Measurements from ENCODE around the gene DENND2D. TPM values are rescaled to one million over a fixed set of nuclear protein-coding genes. Genes with fewer than 3 reads are reported as not detected.

DENND2D gene
- total and polyA plus RNA-seq, 9 of the 15 experiments (the other 6 are each of a cell fraction or from before 2014, with no cell fraction given), result 0.08 to 0.44 (median 0.13) TPM; not detected in 6

- ChIA-PET CTCF (ENCODE audit: low intra/inter-chr PET ratio) (no interaction called here), POLR2A (interaction anchor here (1.7 to 1.8 kb wide), 2 partner anchors 13 to 15 kb away, joined by 6 to 7 read pairs; no protein-coding TSS in a partner anchor)
- no TSS peak for BruUV-seq (replicated peaks)
- Histone ChIP-seq H4K20me1 (replicated peaks; ENCODE audit: control insufficient read depth, insufficient read depth, low read length) (peaks cover 9% of the 10 kb centered on the region), H3K36me3 (ENCODE audit: control insufficient read depth, insufficient read depth, low read length) (peaks cover 69% of the 10 kb centered on the region), H3K27ac (ENCODE audit: extremely low read depth, low read depth, low read length) (no peak overlapping the region), H3K4me1 (replicated peaks in 1 of 2; ENCODE audit: control insufficient read depth in 2 of 2, insufficient read depth in 2 of 2, low read length in 2 of 2) (peaks cover 0 to 3% of the 10 kb centered on the region in 2 experiments; a peak in 3 of 5 replicates), H3K9ac (ENCODE audit: insufficient read depth in 1 of 2, low read depth in 2 of 2, low read length in 2 of 2) (no peak overlapping the region), H3K27me3 (ENCODE audit: control insufficient read depth in 2 of 2, insufficient read depth in 2 of 2, low read length in 2 of 2) (no peaks in the 10 kb centered on the region), H3K79me2 (ENCODE audit: control insufficient read depth, insufficient read depth, low read length) (peaks cover 64% of the 10 kb centered on the region), H3K4me2 (ENCODE audit: insufficient read depth, low read length) (no peak overlapping the region), H3K4me3 (no peak overlapping the region), H2AFZ (ENCODE audit: low read depth, low read length) (no peak overlapping the region), H3K9me1 (ENCODE audit: control insufficient read depth, insufficient read depth, low read length) (no peaks in the 10 kb centered on the region), H3K9me3 (replicated peaks; ENCODE audit: control insufficient read depth, insufficient read depth, low read depth, low read length) (no peaks in the 10 kb centered on the region)
- ATAC-seq (no peak), FAIRE-seq (no peak), DNase-seq (ENCODE audit: extremely low read depth in 1 of 4, low spot score in 3 of 4) (no peak)
- in situ Hi-C loops (cut with MboI) (no loop called here), intact Hi-C loops (cut with micrococcal nuclease) (no loop called here)
- 97% methylated on average over 2 of the region's 2 CpGs for WGBS (ENCODE audit: insufficient coverage, low coverage, missing lambda C conversion rate)
- TF ChIP-seq BCLAF1 (IDR thresholded peaks at IDR 0.05; ENCODE audit: borderline replicate concordance in 1 of 2, control insufficient read depth in 1 of 2, low read depth in 2 of 2, low read length in 1 of 2) (no peak), FUS (optimal IDR thresholded peaks at IDR 0.05; ENCODE audit: low read depth, low read length) (no peak), PHTF2 (CRISPR knock-in tag; IDR thresholded peaks at IDR 0.05) (no peak), RFX7 (CRISPR knock-in tag; IDR thresholded peaks at IDR 0.05) (no peak), BMI1 (IDR thresholded peaks at IDR 0.05; ENCODE audit: low read length) (no peak), TCF3 (CRISPR knock-in tag; IDR thresholded peaks at IDR 0.05) (no peak), ZNF217 (CRISPR knock-in tag; IDR thresholded peaks at IDR 0.05) (no peak), ILK (tag; IDR thresholded peaks at IDR 0.05; ENCODE audit: borderline replicate concordance, low read depth) (no peak), ZNF644 (tag; IDR thresholded peaks at IDR 0.05; ENCODE audit: low read depth) (no peak), RBM34 (IDR thresholded peaks at IDR 0.05; ENCODE audit: borderline replicate concordance, insufficient read depth, low read length) (no peak), ZNF511 (CRISPR knock-in tag; IDR thresholded peaks at IDR 0.05) (no peak), ZKSCAN1 (IDR thresholded peaks at IDR 0.05; ENCODE audit: low read depth, low read length) (no peak), GABPB1 (CRISPR knock-in tag; IDR thresholded peaks at IDR 0.05) (no peak), GATAD2A (IDR thresholded peaks at IDR 0.05) (no peak), ZNF174 (CRISPR knock-in tag; IDR thresholded peaks at IDR 0.05) (no peak), ZNF175 (CRISPR knock-in tag; IDR thresholded peaks at IDR 0.05; ENCODE audit: low read depth) (no peak)
- TF ChIP-seq, protein P1, sequence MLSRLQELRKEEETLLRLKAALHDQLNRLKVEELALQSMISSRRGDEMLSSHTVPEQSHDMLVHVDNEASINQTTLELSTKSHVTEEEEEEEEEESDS (CRISPR knock-in tag; IDR thresholded peaks at IDR 0.05), result no peak
These were observed 43.0 kb downstream of the DENND2D start for GRCh38 chr1:111157431-111157830.

All from K562 (cell line).